NCI-H1417 (cell line): Measurements from ENCODE around the gene DRC3.

Experiments used
- DNase-seq, 3 experiments: peaks; one replicate each; lab custom pipeline; 2025; lab: John Stamatoyannopoulos, UW

Gene DRC3

GRCh38 chr17:18045691-18046350 lies 73.2 kb downstream of the DRC3 start:
- DNase-seq, result no peak

- DNase-seq, result no peak
Measured at GRCh38 chr17:18055597-18055996, 82.9 kb downstream of the DRC3 start.

- no peak for DNase-seq
Measured at GRCh38 chr17:18056214-18056613, 83.6 kb downstream of the DRC3 start.

- no peak for DNase-seq
Measured at GRCh38 chr17:18059283-18059682, 86.6 kb downstream of the DRC3 start.

GRCh38 chr17:18064053-18064452 lies 91.4 kb downstream of the DRC3 start:
- DNase-seq, result no peak

GRCh38 chr17:18065546-18065945 lies 92.9 kb downstream of the DRC3 start:
- DNase-seq, result no peak
